Mesodermal cell (in vitro differentiated cells): ENCODE data around the gene IQCN.

Experiments
- H3K27ac ChIP-seq: 2 replicates; pipeline ENCODE4 v1.7.0; 2013; ENCODE audit warnings: mild to moderate bottlenecking, low read depth, low read length, moderate library complexity; ENCODE audit not compliant: severe bottlenecking
- H3K36me3 ChIP-seq: 2 replicates; pipeline ENCODE4 v1.7.1; 2013; ENCODE audit warnings: mild to moderate bottlenecking, low read length, moderate library complexity; ENCODE audit not compliant: control insufficient read depth, insufficient read depth
- H3K4me1 ChIP-seq: one replicate; pipeline ENCODE4 v1.7.1; 2013; ENCODE audit warnings: mild to moderate bottlenecking, low read length; ENCODE audit not compliant: insufficient read depth, control insufficient read depth, poor library complexity, severe bottlenecking
- H3K4me3 ChIP-seq: 2 replicates; pipeline ENCODE4 v1.7.0; 2013; ENCODE audit warnings: low read length, control low read depth, mild to moderate bottlenecking; ENCODE audit not compliant: insufficient read depth, poor library complexity, severe bottlenecking; ENCODE audit errors: extremely low read depth
- H3K9me3 ChIP-seq: 2 replicates; pipeline ENCODE4 v1.7.1; 2013; ENCODE audit warnings: mild to moderate bottlenecking, low read length, moderate library complexity; ENCODE audit not compliant: control insufficient read depth
- WGBS, 2 experiments: methylation state at CpG; one replicate each; pipeline ENCODE4 v1.1.5; 2013; ENCODE audit warnings: missing lambda C conversion rate in 2 of 2; ENCODE audit not compliant: insufficient coverage in 2 of 2; 5-methylcytosine and 5-hydroxymethylcytosine counted together

IQCN gene

GRCh38 chr19:18274781-18275356 is 617 bp upstream of the IQCN start:
- Histone ChIP-seq H3K4me1 (peaks cover 14% of the 10 kb centered on the region), H3K4me3 (no peak overlapping the region), H3K27ac (peak overlapping the region; percentile 36), H3K9me3 (no peaks in the 10 kb centered on the region), H3K36me3 (peaks cover 52% of the 10 kb centered on the region)
- 90 to 91% methylated on average over 10 to 12 of the region's 13 CpGs for WGBS, 2 experiments

GRCh38 chr19:18273561-18274218 is 562 bp downstream of the IQCN start:
- peaks cover 48% of the 10 kb centered on the region for H3K36me3 ChIP-seq
- H3K9me3 ChIP-seq = no peaks in the 10 kb centered on the region
- no peak overlapping the region for H3K4me3 ChIP-seq
- WGBS, 2 experiments = 95 to 97% methylated on average over 9 to 10 of the region's 13 CpGs
- H3K27ac ChIP-seq = no peak overlapping the region
- peaks cover 9% of the 10 kb centered on the region for H3K4me1 ChIP-seq

- Histone ChIP-seq H3K36me3 (peaks cover 42% of the 10 kb centered on the region), H3K4me3 (no peak overlapping the region), H3K9me3 (no peaks in the 10 kb centered on the region), H3K4me1 (peaks cover 4% of the 10 kb centered on the region), H3K27ac (no peak overlapping the region)
- 95 to 98% methylated on average over 3 to 4 of the region's 6 CpGs for WGBS, 2 experiments
Measured at GRCh38 chr19:18271433-18271841, 2.8 kb downstream of the IQCN start.

- Histone ChIP-seq H3K27ac (no peak overlapping the region), H3K36me3 (peaks cover 42% of the 10 kb centered on the region), H3K4me3 (no peak overlapping the region), H3K4me1 (peaks cover 4% of the 10 kb centered on the region), H3K9me3 (no peaks in the 10 kb centered on the region)
- 96 to 97% methylated on average over 9 of the region's 9 CpGs for WGBS, 2 experiments
Measured at GRCh38 chr19:18270326-18270725, 3.9 kb downstream of the IQCN start.

- no peaks in the 10 kb centered on the region for H3K9me3 ChIP-seq
- no peak overlapping the region for H3K27ac ChIP-seq
- no peaks in the 10 kb centered on the region for H3K4me1 ChIP-seq
- H3K4me3 ChIP-seq = no peak overlapping the region
- peaks cover 43% of the 10 kb centered on the region for H3K36me3 ChIP-seq
- 88 to 100% methylated on average over 2 of the region's 2 CpGs for WGBS, 2 experiments
Measured at GRCh38 chr19:18269070-18269723, 5.1 kb downstream of the IQCN start.

- 94 to 96% methylated on average over 41 to 42 of the region's 42 CpGs for WGBS, 2 experiments
- Histone ChIP-seq H3K27ac (no peak overlapping the region), H3K4me3 (no peak overlapping the region), H3K4me1 (no peaks in the 10 kb centered on the region), H3K9me3 (no peaks in the 10 kb centered on the region), H3K36me3 (peaks cover 42% of the 10 kb centered on the region)
Measured at GRCh38 chr19:18266771-18267686, 7.2 kb downstream of the IQCN start.

- Histone ChIP-seq H3K4me1 (no peaks in the 10 kb centered on the region), H3K36me3 (peaks cover 42% of the 10 kb centered on the region), H3K9me3 (no peaks in the 10 kb centered on the region), H3K27ac (no peak overlapping the region), H3K4me3 (no peak overlapping the region)
- WGBS, 2 experiments = 93 to 98% methylated on average over 7 of the region's 7 CpGs
Measured at GRCh38 chr19:18265582-18265981, 8.7 kb downstream of the IQCN start.

GRCh38 chr19:18264971-18265540 is 9.2 kb downstream of the IQCN start:
- Histone ChIP-seq H3K27ac (no peak overlapping the region), H3K4me3 (no peak overlapping the region), H3K4me1 (no peaks in the 10 kb centered on the region), H3K36me3 (peaks cover 42% of the 10 kb centered on the region), H3K9me3 (no peaks in the 10 kb centered on the region)
- WGBS, 2 experiments = 93 to 99% methylated on average over 20 to 21 of the region's 23 CpGs

GRCh38 chr19:18264137-18264854 is 10.0 kb downstream of the IQCN start:
- no peaks in the 10 kb centered on the region for H3K4me1 ChIP-seq
- peaks cover 41% of the 10 kb centered on the region for H3K36me3 ChIP-seq
- WGBS, 2 experiments = 95 to 97% methylated on average over 20 to 22 of the region's 23 CpGs
- H3K27ac ChIP-seq = no peak overlapping the region
- H3K4me3 ChIP-seq = no peak overlapping the region
- no peaks in the 10 kb centered on the region for H3K9me3 ChIP-seq
